Measurements from ENCODE around the gene EOLA1. TPM values are rescaled to one million over a fixed set of nuclear protein-coding genes. Genes with fewer than 3 reads are reported as not detected.

Gene EOLA1
- total RNA-seq, 1 experiment from 2014 or later, result 7.9 TPM

GRCh38 chrX:149495573-149496071, 45.2 kb upstream of the EOLA1 start:
- Histone ChIP-seq H3K27me3 (ENCODE audit: insufficient read depth, low read length) (no peaks in the 10 kb centered on the region), H2BK15ac (ENCODE audit: low read depth, low read length) (no peak overlapping the region), H3K23ac (ENCODE audit: insufficient read length, low read depth, low read length) (no peak overlapping the region), H3K79me1 (ENCODE audit: insufficient read depth, low read depth, low read length, poor library complexity, severe bottlenecking) (no peaks in the 10 kb centered on the region), H3K18ac (ENCODE audit: insufficient read length, low read depth, low read length) (no peak overlapping the region), H2AK5ac (ENCODE audit: insufficient read length, low read length) (no peak overlapping the region), H3K4ac (ENCODE audit: low read depth, low read length) (no peak overlapping the region), H2BK5ac (ENCODE audit: insufficient read length, low read length) (no peak overlapping the region), H2AFZ (ENCODE audit: low read length) (no peak overlapping the region), H3K27ac (ENCODE audit: insufficient read length, low read depth, low read length) (no peak overlapping the region), H4K20me1 (ENCODE audit: control insufficient read depth, insufficient read depth, insufficient read length) (no peaks in the 10 kb centered on the region), H3K14ac (ENCODE audit: insufficient read depth, low read length) (no peak overlapping the region), H4K5ac (ENCODE audit: insufficient read length, low read depth, low read length) (no peak overlapping the region), H3K4me2 (ENCODE audit: insufficient read depth, insufficient read length, low read length) (no peak overlapping the region), H4K8ac (replicated peaks; ENCODE audit: insufficient read length, low read depth, low read length) (no peak overlapping the region), H4K91ac (ENCODE audit: insufficient read length, low read depth, low read length) (no peak overlapping the region), H3T11ph (ENCODE audit: low read length) (no peak overlapping the region), H3K4me1 (ENCODE audit: insufficient read depth, low read length) (no peaks in the 10 kb centered on the region), H3K23me2 (ENCODE audit: insufficient read length, low read depth, low read length, poor library complexity, severe bottlenecking) (no peaks in the 10 kb centered on the region), H3K79me2 (ENCODE audit: insufficient read depth, low read length) (no peaks in the 10 kb centered on the region), H3K9me3 (ENCODE audit: control insufficient read depth, low read depth, low read length) (peaks cover 58% of the 10 kb centered on the region), H3K9ac (ENCODE audit: extremely low read depth, insufficient read length, low read length) (no peak overlapping the region), H2BK12ac (ENCODE audit: insufficient read length, low read depth, low read length) (no peak overlapping the region), H2BK120ac (ENCODE audit: low read depth, low read length, poor library complexity, severe bottlenecking) (no peak overlapping the region), H2BK20ac (ENCODE audit: low read depth, low read length, poor library complexity, severe bottlenecking) (no peak overlapping the region), H3K56ac (ENCODE audit: insufficient read length, low read depth, low read length) (no peak overlapping the region)
- peaks cover 44 to 49% of the 10 kb centered on the region in 2 experiments for H3K9me3 Mint-ChIP-seq
- no peaks in the 10 kb centered on the region for H3K4me1 Mint-ChIP-seq
- TF ChIP-seq CTCF (conservative IDR thresholded peaks at IDR 0.05), result no peak
- H3K36me3 Mint-ChIP-seq (ENCODE audit: insufficient read depth in 1 of 3, low read depth in 3 of 3), result peaks cover 16 to 46% (median 42%) of the 10 kb centered on the region in 3 experiments; a peak in 6 of 7 replicates
- no peak overlapping the region; a peak in 1 of 7 replicates for H3K27ac Mint-ChIP-seq
- DNase-seq, result no peak
- no peak overlapping the region for H3K4me3 Mint-ChIP-seq
- H3K27me3 Mint-ChIP-seq (ENCODE audit: low read depth), result no peaks in the 10 kb centered on the region; the same call in 1 of the 2 replicates
- WGBS (ENCODE audit: extremely low coverage, insufficient read length, low lambda C conversion rate), result no CpG with 5 or more reads among the region's 5 CpGs

All from H9 (cell line).